K562 (cell line): ENCODE results near the gene IMMP1L. TPM values are rescaled to one million over a fixed set of nuclear protein-coding genes. Genes with fewer than 3 reads are reported as not detected.
A peak's percentile ranks its signal among the peaks of the same experiment; 100 is the strongest.

Experiments
- ATAC-seq: fragments of 200-7000 bp; cut with Tn5 transposase; 3 replicates; pipeline ENCODE4 v1.9.1; 2020; ENCODE audit warnings: moderate library complexity
- BruUV-seq: library from RNA; stranded (reverse); fragments of 400-500 nt; replicated peaks from 2 replicates; lab custom pipeline; 2021; lab: Mats Ljungman, UMichigan
- CTCF ChIA-PET: fragments of 300-600 bp; formaldehyde crosslinking; extraction: SDS; loops from one replicate; lab custom pipeline; 2021; ENCODE audit warnings: low intra/inter-chr PET ratio; lab: Yijun Ruan, JAX
- POLR2A ChIA-PET: fragments of 300-600, 350-650 bp; sonication (Branson Sonifier 250); formaldehyde crosslinking; extraction: SDS; loops from one replicate; lab custom pipeline; 2021; ENCODE audit warnings: antibody characterized with exemption, inconsistent platforms; lab: Yijun Ruan, JAX
- DNase-seq, 4 experiments: peaks; one replicate each; pipeline versions ENCODE4 v3.0.0 to v3.0.0-alpha.2; 2011 to 2018; ENCODE audit warnings: low spot score in 3 of 4, mixed read lengths in 3 of 4; ENCODE audit errors: extremely low read depth in 1 of 4
- FAIRE-seq: peaks from 2 replicates; lab custom pipeline; 2011; peaks lifted over from hg19 to GRCh38; lab: Jason Lieb, UNC
- H2AFZ ChIP-seq: 2 replicates; pipeline ENCODE4 v1.6.0; 2011; ENCODE audit warnings: low read depth, low read length, control low read depth, inconsistent platforms
- H3K27ac ChIP-seq: fragments of 200-600 bp; 3 replicates; pipeline ENCODE4 v1.8.0; 2011; ENCODE audit warnings: low read depth, mild to moderate bottlenecking, control low read depth, inconsistent platforms, low read length, moderate library complexity, mixed read lengths; ENCODE audit errors: extremely low read depth
- H3K27me3 ChIP-seq, 2 experiments: fragments of 300-600 bp in 1 of 2; 2 replicates in 1 of 2; 3 replicates in 1 of 2; pipeline versions ENCODE4 v1.6.0 to v1.8.0; 2011; ENCODE audit warnings: inconsistent platforms in 2 of 2, low read length in 2 of 2, mild to moderate bottlenecking in 1 of 2, mixed read lengths in 1 of 2, moderate library complexity in 1 of 2; ENCODE audit not compliant: control insufficient read depth in 2 of 2, insufficient read depth in 2 of 2
- H3K36me3 ChIP-seq: fragments of 300-600 bp; 3 replicates; pipeline ENCODE4 v1.8.0; 2011; ENCODE audit warnings: mild to moderate bottlenecking, low read length, inconsistent platforms; ENCODE audit not compliant: control insufficient read depth, insufficient read depth
- H3K4me1 ChIP-seq, 2 experiments: fragments of 200-600 bp in 1 of 2; replicated peaks in 1 of 2; 2 replicates in 1 of 2; 3 replicates in 1 of 2; pipeline versions ENCODE4 v1.5.1 to v1.8.0; 2011; ENCODE audit warnings: inconsistent platforms in 2 of 2, low read length in 2 of 2, mild to moderate bottlenecking in 1 of 2, mixed read lengths in 1 of 2, moderate library complexity in 1 of 2; ENCODE audit not compliant: control insufficient read depth in 2 of 2, insufficient read depth in 2 of 2
- H3K4me2 ChIP-seq: 2 replicates; pipeline ENCODE4 v1.6.1; 2011; ENCODE audit warnings: low read length, control low read depth, inconsistent platforms, mixed read lengths; ENCODE audit not compliant: insufficient read depth
- H3K4me3 ChIP-seq: fragments of 200-600 bp; sonication (generic), shearing (Covaris generic); 2 replicates; pipeline ENCODE4 v1.5.1; 2016; ENCODE audit warnings: control low read depth, inconsistent platforms
- H3K79me2 ChIP-seq: fragments of 200-600 bp; 3 replicates; pipeline ENCODE4 v1.8.0; 2011; ENCODE audit warnings: low read length, inconsistent platforms; ENCODE audit not compliant: control insufficient read depth, insufficient read depth
- H3K9ac ChIP-seq, 2 experiments: 2 replicates each; pipeline versions ENCODE4 v1.6.0 to v1.6.1; 2011; ENCODE audit warnings: low read depth in 2 of 2, low read length in 2 of 2, control low read depth in 1 of 2, inconsistent platforms in 1 of 2, mild to moderate bottlenecking in 1 of 2, mixed read lengths in 1 of 2; ENCODE audit not compliant: insufficient read depth in 1 of 2
- H3K9me1 ChIP-seq: one replicate; pipeline ENCODE4 v1.6.0; 2011; ENCODE audit warnings: inconsistent platforms, mild to moderate bottlenecking, low read length, moderate library complexity; ENCODE audit not compliant: control insufficient read depth, insufficient read depth
- H3K9me3 ChIP-seq: replicated peaks from 2 replicates; pipeline ENCODE4 v1.5.1; 2011; ENCODE audit warnings: low read depth, low read length, inconsistent platforms; ENCODE audit not compliant: control insufficient read depth, insufficient read depth
- H4K20me1 ChIP-seq: replicated peaks from 2 replicates; pipeline ENCODE4 v1.6.1; 2011; ENCODE audit warnings: low read length, inconsistent platforms, mixed read lengths; ENCODE audit not compliant: control insufficient read depth, insufficient read depth
- ATF1 ChIP-seq, 2 experiments: fragments of 450-650 bp in 1 of 2; IDR thresholded peaks; 2 replicates each; pipeline ENCODE4 v1.6.1; 2016; ENCODE audit warnings: missing compliant biosample characterization in 1 of 2, missing genetic modification characterization in 1 of 2
- ATF7 ChIP-seq: fragments of 450-650 bp; IDR thresholded peaks from 2 replicates; pipeline ENCODE4 v1.7.1; 2014; ENCODE audit warnings: mild to moderate bottlenecking, moderate library complexity
- CREM ChIP-seq: IDR thresholded peaks from 2 replicates; pipeline ENCODE4 v1.6.1; 2014; ENCODE audit warnings: antibody characterized with exemption, low read depth
- FOXJ2 ChIP-seq: fragments of 200-800 bp; sonication (Bioruptor generic); IDR thresholded peaks from 2 replicates; pipeline ENCODE4 v1.6.1; 2016; ENCODE audit warnings: missing genetic modification characterization, missing compliant biosample characterization
- JUND ChIP-seq, 2 experiments: IDR thresholded peaks; 2 replicates in 1 of 2; 3 replicates in 1 of 2; pipeline ENCODE4 v1.6.1; 2011; ENCODE audit warnings: borderline replicate concordance in 2 of 2, low read depth in 2 of 2, low read length in 2 of 2, improper control_type of control experiment in 1 of 2, missing biosample characterization in 1 of 2, missing genetic modification characterization in 1 of 2, missing genetic modification reagents in 1 of 2
- NR4A1 ChIP-seq, 2 experiments: fragments of 250-450 bp in 1 of 2; fragments of 450-650 bp in 1 of 2; sonication (Bioruptor Pico) in 1 of 2; IDR thresholded peaks; 2 replicates each; pipeline versions ENCODE4 v1.4.0 to v1.6.1; 2016 to 2020; ENCODE audit warnings: mild to moderate bottlenecking in 2 of 2, missing compliant biosample characterization in 1 of 2, missing genetic modification characterization in 1 of 2, moderate library complexity in 1 of 2
- WGBS: fragments of 100-300 bp; shearing (Covaris generic); methylation state at CpG from one replicate; pipeline ENCODE4 v1.1.6; 2016; ENCODE audit warnings: low coverage, mixed read lengths; ENCODE audit not compliant: insufficient coverage; ENCODE audit errors: missing lambda C conversion rate; 5-methylcytosine and 5-hydroxymethylcytosine counted together
- in situ Hi-C: fragments of 300-500 bp; cut with MboI; formaldehyde crosslinking; loops from 4 replicates; pipeline ENCODE4 v1.15.0; 2018; ENCODE audit warnings: inconsistent platforms, mixed read lengths
- intact Hi-C: fragments of 100-400 bp; cut with micrococcal nuclease; formaldehyde crosslinking; loops from 2 replicates; pipeline ENCODE4 v1.14.2; 2022
- polyA plus RNA-seq, 8 experiments: library from polyadenylated mRNA; depleted of rRNA in 4 of 8; stranded (reverse) in 5 of 8; unstranded in 3 of 8; fragments of >200 nt; fragmentation: Nextera tagmentation in 2 of 8; fragmentation: Illumina TruSeq in 1 of 8; extraction: Ambion mirVana in 2 of 8; extraction: Trizol in 1 of 8; gene quantifications; 2 replicates each; pipeline versions ENCODE4 v1.2.1 to v1.2.3, GENCODE V29; 2011 to 2014; ENCODE audit warnings: inconsistent platforms in 1 of 8, missing spikeins in 1 of 8
- total RNA-seq, 7 experiments: library from RNA; depleted of rRNA in 6 of 7; stranded (reverse); fragments of >200 nt in 6 of 7; fragmentation: Illumina TruSeq in 2 of 7; extraction: Trizol in 2 of 7; gene quantifications; 2 replicates each; pipeline versions ENCODE4 v1.2.1 to v1.2.3, GENCODE V29; 2011 to 2021; ENCODE audit warnings: low replicate concordance in 1 of 7
- TF ChIP-seq, protein P1 (sequence below), 2 experiments: fragments of 450-650 bp in 1 of 2; sonication (generic) in 1 of 2; formaldehyde crosslinking in 1 of 2; IDR thresholded peaks in 1 of 2; conservative IDR thresholded peaks in 1 of 2; 2 replicates each; pipeline versions ENCODE4 v1.6.1 to v1.8.1; 2016 to 2023; ENCODE audit warnings: mild to moderate bottlenecking in 2 of 2, moderate library complexity in 2 of 2, inconsistent platforms in 1 of 2, missing genetic modification reagents in 1 of 2
- TF ChIP-seq, protein P2 (sequence below): fragments of 250-450 bp; sonication (Bioruptor Pico); IDR thresholded peaks from 2 replicates; pipeline ENCODE4 v1.8.0; 2021; ENCODE audit warnings: borderline replicate concordance, mild to moderate bottlenecking, moderate library complexity; ENCODE audit not compliant: poor library complexity, severe bottlenecking
- TF ChIP-seq, protein P3 (sequence below): fragments of 450-650 bp; IDR thresholded peaks from 2 replicates; pipeline ENCODE4 v1.6.1; 2017; ENCODE audit warnings: antibody characterized with exemption, mild to moderate bottlenecking
- TF ChIP-seq, protein P4 (sequence below): fragments of 450-650 bp; formaldehyde crosslinking; IDR thresholded peaks from 2 replicates; pipeline ENCODE4 v1.4.0; 2020; ENCODE audit warnings: mild to moderate bottlenecking
- TF ChIP-seq, protein P5 (sequence below): fragments of 250-450 bp; sonication (Bioruptor Pico); IDR thresholded peaks from 2 replicates; pipeline ENCODE4 v1.4.0; 2020

Gene IMMP1L
- total and polyA plus RNA-seq, 9 of the 15 experiments (the other 6 are each of a cell fraction or from before 2014, with no cell fraction given): 56.0 to 245 (median 169) TPM

DNA sequence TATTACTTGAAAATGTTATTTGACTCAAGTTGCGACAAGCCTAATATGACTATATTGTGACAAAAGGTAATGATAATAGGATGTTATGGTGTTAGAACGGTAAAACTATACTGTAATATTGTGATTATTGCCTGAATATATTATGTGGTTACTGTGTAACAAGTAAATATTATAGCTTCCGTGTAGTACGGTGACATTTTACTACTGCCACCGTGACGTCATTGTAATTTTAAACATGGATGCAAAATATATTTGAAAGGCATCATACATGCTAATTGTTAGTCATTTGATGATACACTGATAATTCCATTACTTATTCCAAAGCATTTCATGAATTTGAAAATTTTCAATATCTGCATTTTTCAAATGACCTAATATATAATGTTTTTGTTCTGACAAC is 2.7 kb upstream of the IMMP1L start:
- CTCF ChIA-PET: no interaction called here
- no peak for ATAC-seq
- H3K9me3 ChIP-seq: no peaks in the 10 kb centered on the region
- TF ChIP-seq CREM: peak; percentile 75
- TF ChIP-seq, protein P1, sequence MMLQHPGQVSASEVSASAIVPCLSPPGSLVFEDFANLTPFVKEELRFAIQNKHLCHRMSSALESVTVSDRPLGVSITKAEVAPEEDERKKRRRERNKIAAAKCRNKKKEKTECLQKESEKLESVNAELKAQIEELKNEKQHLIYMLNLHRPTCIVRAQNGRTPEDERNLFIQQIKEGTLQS (IDR thresholded peaks at IDR 0.05): peak; percentile 88
- TF ChIP-seq, protein P1 (CRISPR knock-in tag; conservative IDR thresholded peaks at IDR 0.05): no peak
- TF ChIP-seq, protein P2, sequence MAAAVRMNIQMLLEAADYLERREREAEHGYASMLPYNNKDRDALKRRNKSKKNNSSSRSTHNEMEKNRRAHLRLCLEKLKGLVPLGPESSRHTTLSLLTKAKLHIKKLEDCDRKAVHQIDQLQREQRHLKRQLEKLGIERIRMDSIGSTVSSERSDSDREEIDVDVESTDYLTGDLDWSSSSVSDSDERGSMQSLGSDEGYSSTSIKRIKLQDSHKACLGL (CRISPR knock-in tag): no peak
- 0 out of 2 replicates have a peak, but pooled peaks have one; percentile 22 for TF ChIP-seq FOXJ2
- TF ChIP-seq ATF1 (CRISPR knock-in tag; IDR thresholded peaks at IDR 0.05): no peak
- peak; percentile 90 for TF ChIP-seq ATF1 (tag; IDR thresholded peaks at IDR 0.05)
- TF ChIP-seq, protein P3, sequence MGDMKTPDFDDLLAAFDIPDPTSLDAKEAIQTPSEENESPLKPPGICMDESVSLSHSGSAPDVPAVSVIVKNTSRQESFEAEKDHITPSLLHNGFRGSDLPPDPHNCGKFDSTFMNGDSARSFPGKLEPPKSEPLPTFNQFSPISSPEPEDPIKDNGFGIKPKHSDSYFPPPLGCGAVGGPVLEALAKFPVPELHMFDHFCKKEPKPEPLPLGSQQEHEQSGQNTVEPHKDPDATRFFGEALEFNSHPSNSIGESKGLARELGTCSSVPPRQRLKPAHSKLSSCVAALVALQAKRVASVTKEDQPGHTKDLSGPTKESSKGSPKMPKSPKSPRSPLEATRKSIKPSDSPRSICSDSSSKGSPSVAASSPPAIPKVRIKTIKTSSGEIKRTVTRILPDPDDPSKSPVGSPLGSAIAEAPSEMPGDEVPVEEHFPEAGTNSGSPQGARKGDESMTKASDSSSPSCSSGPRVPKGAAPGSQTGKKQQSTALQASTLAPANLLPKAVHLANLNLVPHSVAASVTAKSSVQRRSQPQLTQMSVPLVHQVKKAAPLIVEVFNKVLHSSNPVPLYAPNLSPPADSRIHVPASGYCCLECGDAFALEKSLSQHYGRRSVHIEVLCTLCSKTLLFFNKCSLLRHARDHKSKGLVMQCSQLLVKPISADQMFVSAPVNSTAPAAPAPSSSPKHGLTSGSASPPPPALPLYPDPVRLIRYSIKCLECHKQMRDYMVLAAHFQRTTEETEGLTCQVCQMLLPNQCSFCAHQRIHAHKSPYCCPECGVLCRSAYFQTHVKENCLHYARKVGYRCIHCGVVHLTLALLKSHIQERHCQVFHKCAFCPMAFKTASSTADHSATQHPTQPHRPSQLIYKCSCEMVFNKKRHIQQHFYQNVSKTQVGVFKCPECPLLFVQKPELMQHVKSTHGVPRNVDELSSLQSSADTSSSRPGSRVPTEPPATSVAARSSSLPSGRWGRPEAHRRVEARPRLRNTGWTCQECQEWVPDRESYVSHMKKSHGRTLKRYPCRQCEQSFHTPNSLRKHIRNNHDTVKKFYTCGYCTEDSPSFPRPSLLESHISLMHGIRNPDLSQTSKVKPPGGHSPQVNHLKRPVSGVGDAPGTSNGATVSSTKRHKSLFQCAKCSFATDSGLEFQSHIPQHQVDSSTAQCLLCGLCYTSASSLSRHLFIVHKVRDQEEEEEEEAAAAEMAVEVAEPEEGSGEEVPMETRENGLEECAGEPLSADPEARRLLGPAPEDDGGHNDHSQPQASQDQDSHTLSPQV: 0 out of 2 replicates have a peak, but pooled peaks have one; percentile 18
- TF ChIP-seq NR4A1 (CRISPR knock-in tag; IDR thresholded peaks at IDR 0.05): no peak
- TF ChIP-seq NR4A1 (tag; IDR thresholded peaks at IDR 0.05): no peak
- TF ChIP-seq, protein P4, sequence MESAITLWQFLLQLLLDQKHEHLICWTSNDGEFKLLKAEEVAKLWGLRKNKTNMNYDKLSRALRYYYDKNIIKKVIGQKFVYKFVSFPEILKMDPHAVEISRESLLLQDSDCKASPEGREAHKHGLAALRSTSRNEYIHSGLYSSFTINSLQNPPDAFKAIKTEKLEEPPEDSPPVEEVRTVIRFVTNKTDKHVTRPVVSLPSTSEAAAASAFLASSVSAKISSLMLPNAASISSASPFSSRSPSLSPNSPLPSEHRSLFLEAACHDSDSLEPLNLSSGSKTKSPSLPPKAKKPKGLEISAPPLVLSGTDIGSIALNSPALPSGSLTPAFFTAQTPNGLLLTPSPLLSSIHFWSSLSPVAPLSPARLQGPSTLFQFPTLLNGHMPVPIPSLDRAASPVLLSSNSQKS (CRISPR knock-in tag): no peak
- TF ChIP-seq, protein P5, sequence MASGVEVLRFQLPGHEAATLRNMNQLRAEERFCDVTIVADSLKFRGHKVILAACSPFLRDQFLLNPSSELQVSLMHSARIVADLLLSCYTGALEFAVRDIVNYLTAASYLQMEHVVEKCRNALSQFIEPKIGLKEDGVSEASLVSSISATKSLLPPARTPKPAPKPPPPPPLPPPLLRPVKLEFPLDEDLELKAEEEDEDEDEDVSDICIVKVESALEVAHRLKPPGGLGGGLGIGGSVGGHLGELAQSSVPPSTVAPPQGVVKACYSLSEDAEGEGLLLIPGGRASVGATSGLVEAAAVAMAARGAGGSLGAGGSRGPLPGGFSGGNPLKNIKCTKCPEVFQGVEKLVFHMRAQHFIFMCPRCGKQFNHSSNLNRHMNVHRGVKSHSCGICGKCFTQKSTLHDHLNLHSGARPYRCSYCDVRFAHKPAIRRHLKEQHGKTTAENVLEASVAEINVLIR (CRISPR knock-in tag): peak; percentile 38; the same call in 1 of the 2 replicates
- peak; percentile 92 for TF ChIP-seq ATF7
- TF ChIP-seq JUND (IDR thresholded peaks at IDR 0.05; ENCODE audit: borderline replicate concordance, low read depth, low read length): peak; percentile 55; the same call in 1 of the 2 replicates
- TF ChIP-seq JUND (tag; IDR thresholded peaks at IDR 0.05; ENCODE audit: borderline replicate concordance, low read depth, low read length): peak; percentile 71; the same call in 1 of the 3 replicates

More for the DNA sequence above, 2.7 kb upstream of the IMMP1L start:
- Histone ChIP-seq H2AFZ (peak overlapping the region; percentile 72; the same call in 1 of the 2 replicates), H3K27ac (peak overlapping the region; percentile 93; the same call in 2 of the 3 replicates), H3K36me3 (peaks cover 4% of the 10 kb centered on the region; the same call in 1 of the 3 replicates), H3K27me3 (no peaks in the 10 kb centered on the region), H3K79me2 (peaks cover 83% of the 10 kb centered on the region), H4K20me1 (peaks cover 5% of the 10 kb centered on the region; the same call in 1 of the 2 replicates), H3K4me1 (peaks cover 0 to 2% of the 10 kb centered on the region in 2 experiments; a peak in 1 of 5 replicates), H3K4me3 (peak overlapping the region; percentile 94), H3K9ac (peak overlapping the region in 1 of 2 experiments; percentile 97; a peak in 2 of 4 replicates), H3K4me2 (peak overlapping the region; percentile 51; the same call in 1 of the 2 replicates), H3K9me1 (no peaks in the 10 kb centered on the region)
- BruUV-seq: no TSS peak
- POLR2A ChIA-PET: no interaction called here
- WGBS: 24% methylated on average over 6 of the region's 6 CpGs
- no peak for FAIRE-seq
- intact Hi-C loops: no loop called here
- in situ Hi-C loops: no loop called here
- DNase-seq: peak in 1 of 4 experiments; percentile 20
